ENCODE data around the gene SKA1. TPM values are rescaled to one million over a fixed set of nuclear protein-coding genes. Genes with fewer than 3 reads are reported as not detected.

Gene SKA1
- total RNA-seq, 1 experiment from 2014 or later, result 18.1 TPM

- H3K36me3 Mint-ChIP-seq, result peaks cover 15% of the 10 kb centered on the region
- H3K9me3 Mint-ChIP-seq, result no peaks in the 10 kb centered on the region
- TF ChIP-seq ZBTB21 (CRISPR knock-in tag; IDR thresholded peaks at IDR 0.05; ENCODE audit: borderline replicate concordance), result no peak
- no peak for TF ChIP-seq SMAD4 (CRISPR knock-in tag; IDR thresholded peaks at IDR 0.05)
- TF ChIP-seq USF2 (CRISPR knock-in tag; IDR thresholded peaks at IDR 0.05), result no peak
- TF ChIP-seq MLX (CRISPR knock-in tag; IDR thresholded peaks at IDR 0.05), result no peak
- TF ChIP-seq CREM (CRISPR knock-in tag; IDR thresholded peaks at IDR 0.05), result no peak
- TF ChIP-seq MAX (CRISPR knock-in tag; IDR thresholded peaks at IDR 0.05), result no peak
- no peak for TF ChIP-seq AR (CRISPR knock-in tag; IDR thresholded peaks at IDR 0.05)
- no peak for TF ChIP-seq ARID4B (CRISPR knock-in tag; IDR thresholded peaks at IDR 0.05; ENCODE audit: borderline replicate concordance)
- TF ChIP-seq GABPB1 (CRISPR knock-in tag; IDR thresholded peaks at IDR 0.05), result no peak
- TF ChIP-seq FOXP4 (CRISPR knock-in tag; IDR thresholded peaks at IDR 0.05), result no peak
- no peak for TF ChIP-seq IRF1 (CRISPR knock-in tag; IDR thresholded peaks at IDR 0.05)
- TF ChIP-seq RELA (CRISPR knock-in tag; IDR thresholded peaks at IDR 0.05; ENCODE audit: borderline replicate concordance), result no peak
- no peak for TF ChIP-seq CDX4 (CRISPR knock-in tag; IDR thresholded peaks at IDR 0.05; ENCODE audit: borderline replicate concordance)
- TF ChIP-seq SMAD3 (CRISPR knock-in tag; IDR thresholded peaks at IDR 0.05; ENCODE audit: borderline replicate concordance), result no peak
- TF ChIP-seq ZNF232 (CRISPR knock-in tag; IDR thresholded peaks at IDR 0.05), result no peak
- no peak for TF ChIP-seq FOXJ3 (CRISPR knock-in tag; IDR thresholded peaks at IDR 0.05; ENCODE audit: borderline replicate concordance)
- ChIA-PET CTCF (interaction anchor here (0.7 to 1.0 kb wide), 2 partner anchors 33 to 249 kb away, joined by 3 to 4 read pairs; no protein-coding TSS in a partner anchor), POLR2A (no interaction called here)
- H3K4me3 Mint-ChIP-seq, result no peak overlapping the region
- H3K27ac Mint-ChIP-seq, result no peak overlapping the region
- peaks cover 41% of the 10 kb centered on the region for H3K4me1 Mint-ChIP-seq
- no peak for DNase-seq (ENCODE audit: low spot score)
- peaks cover 17% of the 10 kb centered on the region for H3K27me3 Mint-ChIP-seq (ENCODE audit: low read depth)
- ATAC-seq, result no peak
Measured at GRCh38 chr18:50396005-50396660, 21.3 kb downstream of the SKA1 start.

All from WTC11 (cell line).